PC-9 (cell line): Measurements from ENCODE around the gene NT5DC1.

Source experiments
- CTCF ChIP-seq: fragments of 200-600 bp; sonication (generic); conservative IDR thresholded peaks from 2 replicates; pipeline ENCODE4 v1.6.1; 2017; ENCODE audit warnings: mixed run types, antibody characterized with exemption, mild to moderate bottlenecking, moderate library complexity
- EZH2 ChIP-seq: fragments of 200-600 bp; sonication (generic); IDR thresholded peaks from 2 replicates; pipeline ENCODE4 v1.8.0; 2017; ENCODE audit warnings: antibody characterized with exemption, low read depth

- TF ChIP-seq EZH2 (no peak), CTCF (no peak)
These were observed 162.7 kb downstream of the NT5DC1 start for GRCh38 chr6:116263353-116263752.
